ENCODE data around the gene PKDREJ.
A peak's percentile ranks its signal among the peaks of the same experiment; 100 is the strongest.

The PKDREJ gene

GRCh38 chr22:46287873-46288751, 25.0 kb upstream of the PKDREJ start:
- H3K4me3 ChIP-seq (ENCODE audit: low read length): peak overlapping the region; percentile 50
- H3K36me3 ChIP-seq (ENCODE audit: control insufficient read depth, low read length): no peaks in the 10 kb centered on the region
- no peaks in the 10 kb centered on the region for H3K27me3 ChIP-seq (ENCODE audit: control insufficient read depth, low read length)
- no peaks in the 10 kb centered on the region for H3K79me2 ChIP-seq (ENCODE audit: control insufficient read depth, low read length)
- peak overlapping the region; percentile 54 for H3K4me2 ChIP-seq (ENCODE audit: low read length)
- peaks cover 36% of the 10 kb centered on the region for H3K4me1 ChIP-seq (ENCODE audit: control insufficient read depth, low read length)
- TF ChIP-seq CTCF (IDR thresholded peaks at IDR 0.05; ENCODE audit: low read depth, low read length, poor library complexity, severe bottlenecking) (no peak), EZH2phosphoT487 (IDR thresholded peaks at IDR 0.05; ENCODE audit: borderline replicate concordance, low read length) (no peak)
- no peaks in the 10 kb centered on the region for H4K20me1 ChIP-seq (ENCODE audit: control insufficient read depth, insufficient read depth, low read depth, low read length)
- no peaks in the 10 kb centered on the region for H3F3A ChIP-seq (ENCODE audit: control insufficient read depth, insufficient read depth)
- no peaks in the 10 kb centered on the region for H3K9me2 ChIP-seq (replicated peaks; ENCODE audit: control insufficient read depth, low read length)
- H3K27ac ChIP-seq (ENCODE audit: low read depth, low read length): peak overlapping the region; percentile 28
- H3K9me3 ChIP-seq (ENCODE audit: control insufficient read depth, insufficient read depth, low read length): no peaks in the 10 kb centered on the region

- peak overlapping the region; percentile 28 for H3K27ac ChIP-seq (ENCODE audit: low read depth, low read length)
- no peaks in the 10 kb centered on the region for H4K20me1 ChIP-seq (ENCODE audit: control insufficient read depth, insufficient read depth, low read depth, low read length)
- no peaks in the 10 kb centered on the region for H3K36me3 ChIP-seq (ENCODE audit: control insufficient read depth, low read length)
- H3K4me1 ChIP-seq (ENCODE audit: control insufficient read depth, low read length): peaks cover 27% of the 10 kb centered on the region
- H3K4me2 ChIP-seq (ENCODE audit: low read length): peak overlapping the region; percentile 54
- H3K4me3 ChIP-seq (ENCODE audit: low read length): peak overlapping the region; percentile 50
- H3K9me2 ChIP-seq (replicated peaks; ENCODE audit: control insufficient read depth, low read length): no peaks in the 10 kb centered on the region
- H3K9me3 ChIP-seq (ENCODE audit: control insufficient read depth, insufficient read depth, low read length): no peaks in the 10 kb centered on the region
- no peaks in the 10 kb centered on the region for H3K27me3 ChIP-seq (ENCODE audit: control insufficient read depth, low read length)
- TF ChIP-seq CTCF (IDR thresholded peaks at IDR 0.05; ENCODE audit: low read depth, low read length, poor library complexity, severe bottlenecking): no peak
- TF ChIP-seq EZH2phosphoT487 (IDR thresholded peaks at IDR 0.05; ENCODE audit: borderline replicate concordance, low read length): no peak
- H3F3A ChIP-seq (ENCODE audit: control insufficient read depth, insufficient read depth): no peaks in the 10 kb centered on the region
- H3K79me2 ChIP-seq (ENCODE audit: control insufficient read depth, low read length): no peaks in the 10 kb centered on the region
Measured at GRCh38 chr22:46286941-46287872, 24.1 kb upstream of the PKDREJ start.

- no peaks in the 10 kb centered on the region for H3K9me2 ChIP-seq (replicated peaks; ENCODE audit: control insufficient read depth, low read length)
- H3K9me3 ChIP-seq (ENCODE audit: control insufficient read depth, insufficient read depth, low read length): no peaks in the 10 kb centered on the region
- TF ChIP-seq EZH2phosphoT487 (IDR thresholded peaks at IDR 0.05; ENCODE audit: borderline replicate concordance, low read length) (no peak), CTCF (IDR thresholded peaks at IDR 0.05; ENCODE audit: low read depth, low read length, poor library complexity, severe bottlenecking) (no peak)
- H3K27me3 ChIP-seq (ENCODE audit: control insufficient read depth, low read length): no peaks in the 10 kb centered on the region
- H4K20me1 ChIP-seq (ENCODE audit: control insufficient read depth, insufficient read depth, low read depth, low read length): no peaks in the 10 kb centered on the region
- no peak overlapping the region for H3K4me2 ChIP-seq (ENCODE audit: low read length)
- H3K4me3 ChIP-seq (ENCODE audit: low read length): no peak overlapping the region
- H3K79me2 ChIP-seq (ENCODE audit: control insufficient read depth, low read length): no peaks in the 10 kb centered on the region
- no peaks in the 10 kb centered on the region for H3K36me3 ChIP-seq (ENCODE audit: control insufficient read depth, low read length)
- no peak overlapping the region for H3K27ac ChIP-seq (ENCODE audit: low read depth, low read length)
- H3F3A ChIP-seq (ENCODE audit: control insufficient read depth, insufficient read depth): no peaks in the 10 kb centered on the region
- peaks cover 32% of the 10 kb centered on the region for H3K4me1 ChIP-seq (ENCODE audit: control insufficient read depth, low read length)
Measured at GRCh38 chr22:46286006-46286405, 22.9 kb upstream of the PKDREJ start.

All from DOHH2 (cell line).